AG20443 (cell line): Measurements from ENCODE around the gene CCDC86.
"Not testable (repeated sequence)": the region's sequence is repeated elsewhere in the genome, so short reads cannot be mapped to it uniquely, and the experiment has no call there.

Experiments
- DNase-seq: peaks from one replicate; pipeline ENCODE4 v3.0.0; 2012; ENCODE audit warnings: low spot score, mixed read lengths

CCDC86 gene, protein sequence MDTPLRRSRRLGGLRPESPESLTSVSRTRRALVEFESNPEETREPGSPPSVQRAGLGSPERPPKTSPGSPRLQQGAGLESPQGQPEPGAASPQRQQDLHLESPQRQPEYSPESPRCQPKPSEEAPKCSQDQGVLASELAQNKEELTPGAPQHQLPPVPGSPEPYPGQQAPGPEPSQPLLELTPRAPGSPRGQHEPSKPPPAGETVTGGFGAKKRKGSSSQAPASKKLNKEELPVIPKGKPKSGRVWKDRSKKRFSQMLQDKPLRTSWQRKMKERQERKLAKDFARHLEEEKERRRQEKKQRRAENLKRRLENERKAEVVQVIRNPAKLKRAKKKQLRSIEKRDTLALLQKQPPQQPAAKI

DNA sequence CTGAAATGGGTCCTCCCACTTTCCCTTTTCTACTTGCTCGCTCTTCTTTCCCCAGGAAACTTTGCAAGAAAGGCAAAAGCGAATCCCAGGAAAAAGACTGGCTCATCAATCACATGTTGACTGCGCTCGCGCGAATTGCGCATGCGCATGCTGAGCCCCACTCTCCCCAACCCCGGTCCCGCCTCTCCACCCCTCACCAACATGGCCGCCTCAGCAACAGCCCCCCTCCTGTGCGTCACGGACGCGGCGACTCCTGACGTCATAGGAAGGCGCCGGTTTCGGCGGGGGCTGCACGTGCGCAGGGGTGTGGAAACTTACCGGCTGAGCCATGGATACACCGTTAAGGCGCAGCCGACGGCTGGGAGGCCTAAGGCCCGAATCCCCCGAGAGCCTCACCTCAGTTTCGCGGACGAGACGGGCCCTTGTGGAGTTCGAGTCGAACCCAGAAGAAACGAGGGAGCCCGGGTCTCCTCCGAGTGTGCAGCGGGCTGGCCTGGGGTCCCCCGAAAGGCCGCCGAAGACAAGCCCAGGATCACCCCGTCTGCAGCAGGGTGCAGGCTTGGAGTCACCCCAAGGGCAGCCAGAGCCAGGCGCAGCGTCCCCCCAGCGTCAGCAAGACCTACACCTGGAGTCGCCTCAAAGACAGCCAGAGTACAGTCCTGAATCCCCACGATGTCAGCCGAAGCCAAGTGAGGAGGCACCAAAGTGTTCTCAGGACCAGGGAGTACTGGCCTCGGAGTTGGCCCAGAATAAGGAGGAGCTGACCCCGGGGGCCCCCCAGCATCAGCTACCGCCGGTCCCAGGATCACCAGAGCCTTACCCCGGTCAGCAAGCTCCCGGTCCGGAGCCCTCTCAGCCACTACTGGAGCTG is at the start of gene CCDC86:
Gene CCDC86, plus strand, starts transcription at position 317 of the 871 bp plus-strand sequence. Its CDS starts 12 bp downstream, at position 329.
- peak; percentile 100 for DNase-seq

- no peak for DNase-seq
Measured at GRCh38 chr11:60792521-60792920, 49.4 kb upstream of the CCDC86 start.

DNA sequence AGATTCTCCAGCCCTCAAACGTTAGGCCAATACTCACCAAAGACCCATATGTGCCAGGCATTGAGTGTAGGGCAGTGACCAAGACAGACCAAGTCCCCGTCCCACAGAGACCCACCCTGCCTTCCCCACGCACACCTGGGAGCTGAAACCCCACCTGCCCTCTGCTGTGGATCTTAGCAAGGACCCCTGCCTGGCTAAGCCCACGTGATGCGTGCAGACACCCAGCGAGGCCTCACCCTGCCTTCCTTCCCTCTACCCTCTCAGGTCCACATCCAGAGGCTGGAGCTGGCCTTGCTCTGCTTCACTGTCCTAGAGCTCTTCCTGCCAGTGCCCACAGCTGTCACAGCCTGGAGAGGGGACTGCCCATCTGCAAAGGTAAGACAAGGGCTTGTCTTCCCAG is 46.6 kb upstream of the CCDC86 start:
- DNase-seq, result no peak

DNA sequence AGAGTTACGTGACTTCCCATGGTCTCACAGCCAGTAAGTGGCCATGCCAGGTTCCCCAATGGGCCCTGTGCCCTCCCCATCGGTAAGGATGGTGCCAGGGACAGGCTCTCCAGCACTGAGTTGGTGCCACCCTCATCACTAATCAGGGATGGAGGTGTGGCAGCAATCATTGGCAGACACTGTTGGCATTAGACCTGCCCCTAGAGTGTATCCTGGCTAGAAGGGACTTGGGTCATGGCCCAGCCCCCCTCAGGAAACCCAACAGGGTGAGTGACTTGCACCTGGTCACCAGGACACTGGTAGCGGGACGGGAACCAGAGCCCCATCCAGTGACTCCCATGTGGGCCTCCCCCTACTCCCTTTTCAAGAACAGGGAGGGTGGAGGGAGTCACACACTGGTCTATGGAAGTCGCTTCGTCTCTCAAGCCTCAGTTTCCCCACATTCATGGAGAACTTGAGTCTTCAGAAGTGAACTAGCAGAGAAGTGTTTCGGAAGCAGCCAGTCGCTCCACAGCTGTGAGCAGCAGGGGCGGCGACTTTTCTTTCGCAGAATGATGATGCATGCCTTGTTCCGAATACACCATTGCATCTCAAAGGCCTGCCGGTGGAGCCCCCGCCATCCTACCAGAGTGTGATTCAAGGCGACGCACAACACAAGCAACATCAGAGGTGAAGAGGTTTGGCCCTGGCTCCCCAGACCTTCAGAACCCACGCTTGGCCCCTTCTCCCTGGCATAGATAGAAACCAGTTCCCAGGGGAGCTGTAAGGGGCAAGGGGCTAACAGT is 43.9 kb upstream of the CCDC86 start:
- no peak for DNase-seq

- DNase-seq, result no peak
Measured at GRCh38 chr11:60798631-60799030, 43.3 kb upstream of the CCDC86 start.

- DNase-seq, result no peak
Measured at GRCh38 chr11:60801194-60801593, 40.7 kb upstream of the CCDC86 start.

DNA sequence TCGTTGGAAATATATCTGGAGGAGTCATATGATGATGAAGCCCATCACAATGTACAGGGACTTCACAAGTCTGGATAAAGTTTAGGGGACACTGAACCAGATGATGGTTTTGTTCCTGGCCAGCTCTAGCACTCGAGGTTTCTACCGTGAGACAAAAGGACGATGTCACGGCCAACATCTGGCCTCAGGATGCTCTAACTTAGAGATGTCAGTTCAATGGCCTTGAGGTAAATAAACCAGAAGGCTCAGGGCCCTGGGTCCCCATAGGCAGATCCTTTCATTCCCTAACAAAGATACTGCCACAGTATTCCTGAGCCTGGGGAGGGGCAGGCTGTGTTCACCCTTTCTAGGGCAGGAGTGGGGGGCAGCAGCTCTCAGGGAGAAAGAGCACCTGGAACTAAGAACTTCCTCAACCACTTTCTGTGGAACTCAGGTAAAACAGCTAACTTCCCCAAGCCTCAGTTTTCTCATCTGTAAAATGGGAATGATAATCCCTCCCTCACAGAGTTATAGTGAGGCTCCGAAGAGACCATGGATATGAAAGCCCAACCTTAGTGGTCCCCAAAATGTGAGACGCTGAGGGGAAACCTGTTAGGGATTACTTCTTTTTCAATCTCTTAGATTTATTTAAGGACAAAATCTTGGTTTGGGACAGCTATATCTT is 38.5 kb upstream of the CCDC86 start:
- DNase-seq, result no peak

- DNase-seq, result no peak
Measured at GRCh38 chr11:60809249-60809648, 32.7 kb upstream of the CCDC86 start.

GRCh38 chr11:60809691-60810090 is 32.2 kb upstream of the CCDC86 start:
- no peak for DNase-seq

DNA sequence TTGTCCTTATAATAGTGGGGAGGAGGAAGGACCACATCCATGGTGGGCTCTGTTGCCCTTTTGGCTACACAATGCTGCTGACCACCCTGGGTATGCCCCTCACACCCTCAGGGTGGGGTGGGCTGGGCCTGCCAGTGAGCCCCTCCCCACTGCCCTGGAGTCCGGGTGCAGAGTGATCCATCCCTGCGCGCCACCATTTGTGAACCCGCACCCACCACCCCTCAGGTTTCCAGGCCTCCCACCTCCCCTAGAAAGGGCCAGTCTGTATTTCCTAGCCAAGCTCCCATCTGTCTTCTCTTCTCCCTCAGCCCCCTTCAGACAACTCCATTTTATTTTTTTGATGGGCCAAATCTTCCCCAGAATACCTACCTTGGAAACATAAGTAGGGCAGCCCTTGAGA is 31.8 kb upstream of the CCDC86 start:
- DNase-seq, result no peak

- no peak for DNase-seq
Measured at GRCh38 chr11:60810569-60810968, 31.3 kb upstream of the CCDC86 start.

DNA sequence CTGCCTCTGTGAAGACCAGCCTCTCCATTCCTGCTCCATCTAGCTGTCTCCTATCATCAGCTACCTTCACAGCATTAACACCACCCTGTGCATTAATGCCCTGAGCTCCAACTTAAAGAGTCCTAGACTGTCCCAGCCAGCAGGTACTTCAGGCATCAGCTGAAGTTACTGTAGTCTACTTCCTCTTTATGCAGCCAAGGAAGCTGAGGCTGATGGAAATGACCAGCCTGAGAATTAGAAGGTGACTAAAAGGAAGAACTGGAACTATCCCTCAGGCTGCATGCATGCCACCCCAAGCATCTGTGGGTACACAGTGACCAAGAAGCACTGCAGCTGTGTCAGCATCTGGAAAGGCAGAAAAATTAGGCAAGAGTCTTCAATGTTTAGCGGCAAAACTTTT is 28.6 kb upstream of the CCDC86 start:
- DNase-seq, result no peak

DNA sequence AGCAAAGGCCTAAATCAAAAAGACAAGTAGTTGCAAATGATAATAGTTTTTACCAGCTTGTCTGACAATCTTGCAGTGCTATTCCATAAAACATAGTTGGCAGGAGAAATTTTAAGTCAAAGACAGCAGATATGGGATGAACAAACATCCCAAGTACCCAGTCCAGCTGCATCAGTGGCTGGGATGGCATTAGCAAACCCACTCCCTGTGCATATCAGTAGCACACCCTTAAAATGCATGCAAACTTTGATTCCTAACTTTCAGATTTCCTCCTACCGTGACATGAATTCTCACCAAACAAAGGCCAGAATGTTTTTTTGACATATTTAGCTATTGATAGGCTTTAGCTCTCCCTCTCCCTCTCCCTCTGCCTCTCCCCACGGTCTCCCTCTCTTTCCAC is 27.8 kb upstream of the CCDC86 start:
- DNase-seq, result no peak

GRCh38 chr11:60816590-60817157 is 25.2 kb upstream of the CCDC86 start:
- DNase-seq, result no peak

DNA sequence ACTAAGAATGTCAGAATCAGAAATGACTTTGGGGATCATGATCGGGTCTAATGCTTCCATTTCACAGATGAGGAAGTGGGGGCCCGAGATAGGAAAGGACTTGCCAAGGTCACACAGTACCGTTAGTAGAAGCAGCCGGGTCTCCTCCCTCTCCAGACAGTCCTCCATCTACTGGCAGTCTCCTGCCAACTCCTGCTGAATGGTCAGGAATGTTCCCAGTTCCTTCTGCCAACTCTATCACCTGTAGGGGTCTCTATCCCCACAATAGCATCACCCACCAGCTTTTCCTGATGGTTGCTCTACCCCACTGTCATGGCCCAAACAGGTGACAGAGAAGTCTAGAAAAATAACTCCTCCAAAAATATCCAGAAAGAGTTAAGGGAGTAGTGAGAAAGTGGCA is 23.9 kb upstream of the CCDC86 start:
- DNase-seq, result no peak

- DNase-seq, result no peak
Measured at GRCh38 chr11:60821827-60822599, 19.9 kb upstream of the CCDC86 start.

- DNase-seq, result not testable (repeated sequence)
Measured at GRCh38 chr11:60823745-60824306, 18.1 kb upstream of the CCDC86 start.

DNA sequence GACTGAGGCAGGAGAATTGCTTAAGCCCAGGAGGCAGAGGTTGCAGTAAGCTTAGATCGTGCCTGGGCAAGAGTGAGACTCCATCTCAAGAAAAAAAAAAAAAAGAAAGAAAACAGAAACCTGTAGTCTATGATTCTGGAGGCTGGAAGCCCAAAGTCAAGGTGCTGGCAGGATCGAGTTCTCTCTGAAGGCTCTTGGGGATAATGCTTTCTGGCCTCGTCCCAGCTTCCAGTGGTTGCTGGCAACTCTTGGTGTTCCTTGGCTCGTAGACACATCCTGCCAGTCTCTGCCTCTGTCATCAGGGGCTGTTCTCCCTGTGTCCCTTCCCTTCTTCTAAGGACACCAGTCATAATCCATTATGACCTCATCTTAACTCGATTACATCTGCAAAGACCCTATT is 16.8 kb upstream of the CCDC86 start:
- DNase-seq, result no peak

GRCh38 chr11:60825790-60826189 is 16.1 kb upstream of the CCDC86 start:
- DNase-seq, result no peak

GRCh38 chr11:60830478-60831142 is 11.3 kb upstream of the CCDC86 start:
- DNase-seq, result no peak
